OCI-M1 (cell line): Measurements from ENCODE around the gene FOXL2NB.

Experiments
- DNase-seq: peaks from one replicate; lab custom pipeline; 2025; lab: John Stamatoyannopoulos, UW

FOXL2NB gene

DNA sequence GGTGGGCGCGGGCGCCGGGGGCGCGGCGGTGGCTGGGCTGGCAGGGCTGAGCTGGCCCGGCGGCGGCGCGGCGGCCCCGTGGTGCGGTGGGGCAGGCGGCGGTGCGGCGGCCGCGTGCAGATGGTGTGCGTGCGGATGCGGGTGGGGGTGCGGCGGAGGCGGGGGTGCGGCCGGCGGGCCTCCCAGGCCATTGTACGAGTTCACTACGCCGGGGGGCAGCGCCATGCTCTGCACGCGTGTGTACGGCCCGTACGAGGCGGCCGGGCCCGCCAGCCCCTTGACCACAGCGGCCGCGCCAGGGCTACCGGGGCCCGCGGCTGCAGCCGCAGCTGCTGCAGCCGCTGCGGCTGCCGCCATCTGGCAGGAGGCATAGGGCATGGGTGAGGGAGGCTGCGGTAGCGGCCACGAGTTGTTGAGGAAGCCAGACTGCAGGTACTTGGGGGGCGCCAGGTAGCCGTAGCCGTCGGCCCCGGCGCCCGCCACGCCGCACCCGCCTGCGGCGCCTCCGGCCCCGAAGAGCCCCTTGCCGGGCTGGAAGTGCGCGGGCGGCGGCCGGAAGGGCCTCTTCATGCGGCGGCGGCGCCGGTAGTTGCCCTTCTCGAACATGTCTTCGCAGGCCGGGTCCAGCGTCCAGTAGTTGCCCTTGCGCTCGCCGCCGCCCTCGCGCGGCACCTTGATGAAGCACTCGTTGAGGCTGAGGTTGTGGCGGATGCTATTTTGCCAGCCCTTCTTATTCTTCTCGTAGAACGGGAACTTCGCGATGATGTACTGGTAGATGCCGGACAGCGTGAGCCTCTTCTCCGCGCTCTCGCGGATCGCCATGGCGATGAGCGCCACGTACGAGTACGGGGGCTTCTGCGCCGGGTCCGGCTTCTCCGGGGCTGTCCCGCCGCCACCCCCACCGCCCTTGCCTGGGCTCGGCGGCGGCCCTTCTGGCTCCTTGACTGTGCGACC lies 1.0 kb upstream of the FOXL2NB start:
- DNase-seq = peak; percentile 72

DNA sequence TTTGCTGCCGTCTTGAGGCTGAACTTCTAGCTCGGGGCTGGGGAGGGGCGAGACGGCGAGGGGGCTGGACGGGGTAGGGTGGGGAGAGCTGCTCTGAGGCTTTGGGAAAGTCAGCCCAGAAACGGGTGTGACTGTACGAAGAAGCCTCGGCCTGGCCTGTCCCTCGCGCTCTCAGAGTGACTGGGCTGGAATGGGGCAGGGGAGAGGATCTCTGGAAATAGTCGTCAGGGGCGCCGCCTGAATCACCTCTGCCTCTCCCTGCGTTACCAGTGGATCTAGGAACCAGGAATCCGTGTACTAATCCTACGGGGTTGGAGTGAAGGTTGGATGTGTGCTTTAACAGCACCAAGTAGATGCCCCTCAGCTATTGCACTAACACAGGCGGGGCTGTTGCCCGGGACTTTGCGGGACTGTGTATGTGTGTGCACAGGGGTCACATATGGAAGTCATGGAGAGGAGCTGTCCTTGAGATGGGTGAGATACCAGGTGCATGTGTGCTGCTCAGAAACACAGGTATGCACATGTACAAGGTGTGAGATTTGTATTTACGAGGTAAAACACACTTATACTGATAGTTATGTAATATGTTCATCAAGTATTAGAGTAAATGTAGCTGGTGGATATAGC lies 591 bp downstream of the FOXL2NB start:
- no peak for DNase-seq

DNA sequence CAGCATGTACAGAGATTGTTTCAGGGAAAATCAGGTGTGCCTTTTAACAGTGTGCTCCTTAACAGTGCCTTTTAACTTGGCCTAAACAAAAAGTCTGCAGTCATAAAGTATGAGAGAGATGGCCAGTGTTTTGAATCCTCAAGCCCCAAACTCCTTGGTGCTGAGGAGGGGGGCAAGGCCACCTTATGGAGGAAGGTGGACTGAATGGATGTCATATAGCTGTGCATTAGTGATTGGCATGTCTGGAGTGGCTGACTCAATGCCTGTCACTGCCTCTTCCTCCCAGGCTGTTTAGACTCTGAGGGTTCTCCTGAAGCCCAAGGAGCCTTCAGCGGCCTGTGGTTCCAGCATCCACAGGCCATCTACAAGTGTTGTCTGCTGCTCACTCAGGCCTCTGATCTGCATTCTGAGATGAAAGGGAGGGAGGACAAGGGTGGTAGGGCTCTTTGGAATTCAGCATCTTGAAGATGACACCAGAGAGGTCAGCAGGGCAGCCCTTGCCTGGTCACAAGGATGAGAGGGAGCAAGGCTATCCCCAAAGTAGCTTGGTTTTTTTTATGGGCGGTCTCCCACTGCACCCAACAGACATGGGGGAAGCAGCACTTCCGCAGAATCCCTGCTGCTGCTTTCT lies 1.5 kb downstream of the FOXL2NB start:
- DNase-seq = no peak

DNA sequence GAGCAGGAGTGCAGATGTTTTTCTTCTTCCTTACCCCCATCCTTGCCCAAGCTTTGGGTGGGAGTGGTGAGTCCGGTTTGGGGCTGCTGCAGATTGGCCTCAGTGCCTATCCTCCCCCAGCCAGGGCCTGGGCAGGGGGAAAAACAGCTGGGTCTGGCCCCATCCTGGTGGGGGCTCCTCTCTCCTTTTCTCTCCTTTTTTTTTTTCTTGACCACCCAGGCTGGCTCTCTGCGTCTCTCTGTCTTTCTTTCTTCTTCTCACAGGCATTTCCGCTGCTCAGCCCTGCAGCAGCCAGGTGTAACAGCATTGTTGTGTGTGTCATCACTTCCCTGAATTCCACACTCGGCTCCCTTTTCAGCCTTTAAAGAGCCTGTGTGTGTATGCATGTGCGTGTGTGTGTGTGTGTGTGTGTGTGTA lies 2.0 kb downstream of the FOXL2NB start:
- no peak for DNase-seq

DNA sequence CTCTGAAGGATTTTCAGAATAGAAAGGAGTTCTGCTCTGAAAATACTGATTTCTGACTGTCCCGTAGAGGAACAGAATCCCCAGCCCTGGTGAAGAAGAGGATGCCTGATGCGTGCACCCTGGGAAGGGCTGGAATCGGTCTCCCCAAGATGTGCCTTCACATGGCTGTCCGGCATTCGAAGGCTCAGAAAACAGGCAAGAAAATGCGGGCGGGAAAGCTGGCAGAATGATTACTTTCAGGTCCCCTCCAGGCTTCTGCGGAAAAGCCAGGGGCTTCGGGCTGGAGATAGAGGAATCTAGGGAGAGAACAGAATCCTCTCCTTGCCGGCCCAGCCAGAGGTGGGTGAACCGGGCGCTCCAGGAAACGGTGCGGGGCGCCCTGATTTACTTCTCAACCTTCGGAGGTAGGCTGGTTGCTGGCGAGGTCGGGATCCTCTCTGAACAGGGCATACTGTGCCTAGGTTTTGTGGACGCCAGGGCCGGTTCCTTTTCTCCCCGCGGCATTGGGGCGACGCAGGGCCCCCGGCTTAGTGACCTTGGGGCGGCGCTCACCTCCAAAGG lies 2.5 kb downstream of the FOXL2NB start:
- DNase-seq = no peak

DNA sequence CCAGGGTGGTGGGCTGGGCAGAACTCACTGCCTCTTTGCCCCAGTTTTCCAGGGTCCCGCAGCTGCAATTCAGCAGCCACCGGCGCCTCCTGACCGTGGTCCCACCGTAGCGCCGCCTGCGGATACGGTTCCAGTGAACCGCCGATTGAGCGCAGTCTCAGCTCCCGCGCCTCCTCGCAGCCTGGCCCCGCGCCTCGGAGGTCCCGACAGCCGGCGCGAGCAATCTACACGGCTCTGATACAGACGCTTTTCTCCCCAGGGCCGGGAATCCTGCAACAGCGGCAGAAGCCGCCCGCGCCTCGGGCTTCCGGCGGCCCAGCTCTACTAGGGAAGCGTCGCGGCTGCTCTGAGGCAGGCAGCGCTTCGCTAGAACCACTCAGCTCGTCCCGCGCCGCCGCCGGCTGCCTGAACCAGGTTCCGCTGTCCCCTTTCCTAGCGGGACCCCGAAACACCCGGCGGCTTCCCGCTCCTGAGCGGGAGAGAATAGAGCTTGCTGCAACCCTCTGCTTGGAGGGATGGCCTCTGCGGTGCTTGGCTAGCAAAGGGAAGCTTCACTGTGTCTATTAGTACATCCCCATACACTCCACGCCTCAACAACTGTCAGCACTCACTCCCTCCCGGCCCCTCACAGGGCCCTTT lies 3.1 kb downstream of the FOXL2NB start:
- DNase-seq = no peak

DNA sequence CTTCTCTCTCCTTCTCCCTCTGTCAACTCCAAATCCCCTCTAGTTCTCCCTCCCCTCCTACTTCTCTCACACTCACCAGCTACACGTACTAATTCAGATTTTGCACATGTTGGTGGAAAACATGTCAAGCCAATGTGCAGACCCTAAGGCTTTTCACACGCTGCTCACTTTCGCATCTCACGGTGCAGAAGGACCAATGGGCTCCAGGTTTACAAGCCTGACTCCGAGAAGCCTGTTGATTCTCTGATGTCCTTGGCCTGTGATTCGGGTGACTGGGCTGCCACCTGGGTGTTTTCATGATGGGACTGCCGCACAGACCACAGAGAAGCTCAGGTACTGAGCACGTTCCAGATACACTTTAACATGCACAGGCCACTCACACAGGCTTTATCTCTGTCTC lies 3.7 kb downstream of the FOXL2NB start:
- no peak for DNase-seq

DNA sequence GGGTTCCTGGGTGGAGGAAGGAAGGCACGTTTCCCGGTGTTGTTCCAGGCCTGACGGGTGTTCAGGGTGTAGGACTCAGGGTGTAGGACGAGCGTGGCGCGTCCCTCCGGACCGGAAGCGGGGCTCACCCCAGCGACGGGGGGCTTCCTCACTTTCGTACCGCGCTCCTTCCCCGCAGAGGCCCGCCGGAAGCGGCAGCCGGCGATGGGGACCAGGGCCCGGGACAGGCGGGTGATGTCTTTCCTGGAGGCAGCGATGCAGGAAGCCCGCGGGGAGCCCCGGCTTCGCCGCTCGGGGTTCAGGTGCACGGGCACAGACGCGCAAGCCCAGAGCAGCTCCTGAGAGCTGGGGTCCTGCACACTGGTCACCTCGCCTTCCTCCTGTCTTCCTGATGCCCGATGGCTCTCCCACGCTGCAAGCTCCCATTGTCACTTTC lies 13.4 kb downstream of the FOXL2NB start:
- no peak for DNase-seq

DNA sequence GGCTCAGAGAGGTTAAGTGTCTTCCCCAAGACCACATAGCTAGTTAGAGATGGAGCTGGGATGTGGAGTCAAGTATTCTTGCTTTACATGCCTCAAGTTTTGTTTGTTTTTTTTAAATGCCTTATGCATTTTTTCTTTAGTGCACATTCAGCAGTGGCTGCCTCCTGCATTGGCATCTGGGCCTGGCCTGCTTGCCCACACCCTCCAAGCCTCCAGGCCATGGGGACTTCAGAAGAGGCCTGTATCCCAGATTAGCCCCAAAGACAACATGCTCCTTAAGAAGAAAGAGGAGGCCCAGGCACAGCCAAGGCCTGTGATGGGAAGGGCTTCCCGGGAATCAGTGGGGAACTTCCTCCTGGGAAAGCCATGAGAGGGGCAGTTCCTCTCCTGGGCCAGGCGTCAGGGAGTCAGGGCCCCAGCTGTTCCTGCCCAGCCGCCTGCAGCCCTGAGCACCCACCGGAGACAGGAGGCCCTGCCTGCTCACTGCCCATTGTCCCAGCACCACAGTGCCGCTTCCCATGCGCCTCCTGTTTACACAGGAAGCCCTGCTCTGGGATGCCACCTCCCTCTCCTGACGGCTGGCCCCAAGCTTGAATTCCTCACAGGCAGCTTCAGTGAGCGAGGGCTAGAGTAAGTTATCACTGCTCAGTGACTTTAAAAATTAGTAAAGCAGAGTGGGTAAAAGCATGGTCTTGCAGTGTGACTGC lies 16.0 kb downstream of the FOXL2NB start:
- DNase-seq = no peak

DNA sequence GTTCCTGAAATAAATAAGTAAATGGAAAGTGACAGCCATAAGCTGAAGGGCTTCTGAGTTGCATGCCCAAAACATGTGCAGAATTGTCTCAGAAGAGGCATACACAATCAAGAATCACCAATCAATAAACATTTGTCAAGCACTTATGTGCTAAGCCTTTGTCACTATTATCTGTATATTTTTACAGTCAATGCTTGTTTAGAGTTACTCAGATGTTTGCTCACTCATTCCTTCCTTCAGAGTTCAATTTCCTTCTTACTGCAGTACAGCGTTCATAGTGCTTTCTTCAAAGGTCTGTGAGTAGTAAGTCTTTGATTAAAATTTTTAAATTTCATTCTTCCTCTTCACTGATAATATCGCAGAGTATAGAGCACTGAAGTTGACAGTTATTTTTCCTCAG lies 17.2 kb downstream of the FOXL2NB start:
- DNase-seq = no peak

DNA sequence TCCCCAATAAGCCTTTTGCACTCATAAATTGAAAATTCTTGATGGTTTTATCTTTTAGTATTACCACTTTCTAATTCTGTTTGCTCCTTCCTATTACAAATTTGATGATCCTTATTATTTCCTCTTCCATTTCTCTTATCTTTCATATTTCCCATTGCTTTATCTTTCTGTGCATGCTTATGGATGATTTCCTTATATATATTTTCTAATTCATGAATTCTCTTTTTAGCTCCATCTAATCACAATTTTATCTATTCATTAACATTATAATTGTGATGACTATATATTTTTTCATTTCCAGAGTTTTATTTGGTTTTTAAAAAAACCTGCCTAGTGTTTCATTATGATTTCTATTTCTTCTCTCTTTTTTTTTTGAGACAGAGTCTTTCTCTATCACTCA lies 17.9 kb downstream of the FOXL2NB start:
- DNase-seq = no peak

DNA sequence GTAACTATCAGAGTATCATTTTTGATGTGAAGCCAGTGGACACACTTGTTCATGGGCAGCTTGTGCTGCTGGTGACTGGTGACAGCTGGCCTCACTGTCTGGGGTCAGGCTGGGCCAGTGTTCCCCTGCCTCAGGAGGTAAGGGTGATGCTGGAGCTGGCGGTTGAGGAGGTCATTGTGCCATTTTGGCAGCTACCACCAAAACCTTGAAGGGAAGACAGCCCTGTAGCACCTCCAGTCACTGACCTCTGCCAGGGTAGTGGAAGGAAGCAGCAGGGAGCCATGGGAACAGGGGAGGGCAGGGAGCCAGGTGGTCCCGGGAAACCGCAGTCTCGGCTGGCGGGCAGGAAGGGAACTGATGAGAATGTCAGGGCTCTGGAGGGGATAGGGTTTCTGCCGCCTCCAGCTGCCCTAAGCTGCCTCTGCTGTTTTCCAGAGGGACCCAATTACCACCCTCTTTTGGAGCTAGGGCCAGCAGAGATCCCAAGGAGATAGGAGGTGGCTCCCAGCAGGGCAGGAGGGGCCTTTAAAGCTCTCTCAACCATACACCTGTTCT lies 24.8 kb downstream of the FOXL2NB start:
- DNase-seq = no peak

DNA sequence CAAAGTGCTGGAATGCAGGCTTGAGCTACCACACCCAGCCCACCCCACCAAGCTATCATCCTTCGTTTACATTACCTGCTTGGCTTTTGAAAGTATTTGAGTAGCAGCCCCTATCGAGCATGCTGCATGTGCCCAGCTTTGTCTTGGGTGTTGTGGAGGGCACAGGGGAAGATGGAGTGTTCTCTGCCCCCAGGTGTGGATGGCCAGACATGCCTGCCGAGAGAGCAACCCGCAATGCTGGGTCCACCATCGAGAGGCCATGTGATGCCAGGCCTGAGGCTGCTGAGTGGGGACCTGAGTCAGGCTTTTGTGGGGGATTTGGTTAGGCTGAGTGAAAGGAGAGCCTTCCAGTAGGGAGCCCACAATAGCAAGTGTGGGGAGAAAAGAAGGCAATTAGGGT lies 25.9 kb downstream of the FOXL2NB start:
- DNase-seq = no peak

DNA sequence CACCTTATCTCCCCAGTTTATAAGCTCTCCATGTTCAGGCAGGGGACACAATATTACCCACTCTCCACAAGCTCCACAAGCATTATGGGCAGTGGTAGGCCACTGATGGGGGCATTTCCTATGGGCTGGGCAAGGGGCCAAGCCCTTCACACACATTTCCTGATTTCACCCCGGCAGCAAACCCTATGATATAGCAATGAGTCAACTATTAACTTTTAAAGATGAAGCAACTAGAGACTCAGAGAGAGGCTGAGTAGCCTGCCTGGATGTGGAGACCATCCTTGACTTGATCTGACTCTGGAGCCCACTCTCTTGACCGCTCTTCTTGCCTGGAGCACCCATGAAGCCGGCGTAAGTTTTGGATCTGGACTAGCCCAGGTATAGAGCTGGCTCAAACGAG lies 27.4 kb downstream of the FOXL2NB start:
- no peak for DNase-seq

DNA sequence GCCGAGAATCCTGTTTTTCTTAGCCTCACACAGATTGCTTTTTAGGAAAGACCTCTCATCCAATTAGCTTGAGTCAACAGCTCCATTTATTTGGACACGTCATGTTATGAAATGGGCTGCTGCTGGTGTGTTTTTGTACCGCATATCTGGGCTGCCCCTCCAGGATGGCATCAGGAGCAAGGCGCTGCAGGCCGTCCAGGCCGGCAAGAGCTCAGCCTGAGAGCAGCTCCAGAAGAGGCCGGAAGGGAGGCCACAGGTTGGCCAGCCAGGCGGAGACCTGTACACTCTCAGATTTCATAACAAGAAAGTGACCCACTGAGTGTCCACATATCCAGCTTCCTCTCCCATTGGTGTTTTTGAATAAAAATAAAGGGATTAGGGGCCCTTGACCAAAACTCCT lies 28.3 kb downstream of the FOXL2NB start:
- no peak for DNase-seq

DNA sequence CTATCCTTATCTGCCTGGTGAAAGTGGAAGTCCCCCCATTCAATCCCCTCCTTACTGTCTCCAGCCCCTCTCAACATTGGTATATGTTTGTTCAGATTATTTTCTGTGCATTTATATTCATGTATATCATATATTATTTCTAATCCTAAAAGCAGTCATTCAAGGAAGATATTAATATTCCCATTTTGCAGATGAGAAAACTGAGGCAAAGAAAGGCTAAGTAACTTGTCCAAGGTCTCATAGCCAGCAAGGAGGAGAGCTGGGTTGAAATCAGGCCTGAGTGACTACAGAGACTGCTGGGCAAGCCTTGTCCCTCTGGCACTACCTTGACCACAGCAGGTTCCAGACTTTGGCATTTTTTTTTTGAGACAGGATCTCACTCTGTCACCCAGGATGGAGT lies 29.0 kb downstream of the FOXL2NB start:
- DNase-seq = no peak

DNA sequence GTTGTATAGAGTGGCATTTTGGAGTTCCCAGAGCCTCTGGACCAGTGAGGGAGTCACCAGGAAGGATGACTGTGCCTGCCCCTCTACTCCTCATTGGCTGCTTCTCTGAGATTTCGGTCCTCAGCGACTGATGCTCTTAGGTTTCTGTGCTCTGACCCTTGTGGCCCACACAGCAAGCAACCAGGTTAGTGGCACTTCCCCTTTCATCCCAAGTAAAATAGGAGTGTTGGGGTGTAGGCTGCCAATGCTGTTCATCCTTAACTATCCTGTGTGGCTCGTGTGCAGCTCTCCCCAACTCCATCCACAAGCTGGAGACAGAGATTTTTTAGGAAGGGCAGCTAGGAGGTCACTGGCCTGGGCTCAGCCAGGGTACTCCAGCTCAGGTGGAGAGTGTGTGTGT lies 37.8 kb downstream of the FOXL2NB start:
- DNase-seq = no peak

DNA sequence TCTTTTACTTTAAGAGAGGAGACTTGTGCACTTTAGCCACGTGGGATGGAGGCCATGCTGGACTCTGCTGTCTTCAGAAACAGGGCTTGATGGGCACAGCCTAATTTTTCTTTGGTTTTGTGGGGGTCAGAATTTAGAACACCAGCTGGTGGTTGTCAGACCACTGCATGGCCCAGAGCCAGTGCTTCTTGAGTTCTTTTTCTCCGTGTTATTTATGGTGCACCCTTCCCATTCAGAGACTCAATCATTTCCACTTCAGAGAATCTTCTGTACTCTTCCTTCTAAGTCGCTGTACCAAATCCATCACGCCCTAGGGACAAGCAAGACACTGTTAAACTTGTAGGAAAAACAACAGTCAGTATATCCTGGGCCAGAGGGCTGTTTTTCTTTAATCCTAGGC lies 38.9 kb downstream of the FOXL2NB start:
- DNase-seq = no peak

DNA sequence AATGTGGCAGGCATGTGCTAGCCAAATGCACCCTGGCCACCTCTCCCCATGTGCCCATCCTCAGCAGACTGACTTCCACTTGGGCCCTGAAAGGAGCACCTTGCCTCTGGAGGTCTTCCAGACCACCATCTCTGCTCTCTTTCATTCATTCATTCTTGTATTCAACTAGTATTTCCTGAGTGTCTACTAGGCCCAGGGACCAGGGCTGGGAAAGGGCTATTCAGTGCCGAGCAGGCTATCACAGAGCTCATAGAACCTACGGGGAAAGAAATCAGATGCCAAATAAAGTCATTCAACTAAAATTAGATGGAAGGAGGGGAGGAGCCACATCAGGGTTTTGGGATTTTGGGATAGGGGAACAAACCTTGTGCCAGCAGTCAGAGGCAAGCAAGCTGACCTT lies 40.2 kb downstream of the FOXL2NB start:
- no peak for DNase-seq

DNA sequence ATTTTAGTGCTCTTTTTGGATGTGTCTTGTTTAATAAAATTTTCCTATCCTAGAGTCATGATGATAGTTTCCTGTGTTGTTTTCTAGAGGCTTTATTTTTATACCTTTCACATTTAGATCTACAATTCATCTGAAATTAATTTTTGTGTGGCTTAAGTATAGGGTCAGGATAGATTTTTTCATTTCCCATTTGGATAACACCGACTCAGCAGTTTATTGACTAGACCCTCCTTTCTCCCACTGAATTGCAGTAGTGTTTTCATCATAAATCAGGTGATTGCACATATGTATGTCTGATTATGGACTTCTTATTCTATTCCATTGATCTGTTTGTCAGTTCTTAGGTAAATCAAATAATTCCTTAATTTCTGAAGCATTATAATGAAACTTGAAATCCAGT lies 48.7 kb downstream of the FOXL2NB start:
- no peak for DNase-seq
